Stimulated activated memory B cell treated with anti-CD40 and anti-IgM and Interleukin-4, amounts not matched to agents 10 μg/mL and 1 μg/mL and 100 μg/mL, for 72 hours (primary cell): ENCODE results near the gene IGF2BP2.
"Not testable (repeated sequence)": the region's sequence is repeated elsewhere in the genome, so short reads cannot be mapped to it uniquely, and the experiment has no call there.

ENCODE experiments used
- ATAC-seq: fragments of 150-1000 bp; cut with Tn5 transposase; 2 replicates; pipeline ENCODE4 v1.10.0; 2021
- H3K27ac Mint-ChIP-seq: one replicate; pipeline ENCODE4 v1.8.0; 2022; ENCODE audit warnings: mild to moderate bottlenecking, mixed read lengths
- H3K27me3 Mint-ChIP-seq: one replicate; pipeline ENCODE4 v1.8.0; 2022; ENCODE audit warnings: mixed read lengths
- H3K36me3 Mint-ChIP-seq: one replicate; pipeline ENCODE4 v1.8.0; 2022; ENCODE audit warnings: mixed read lengths
- H3K4me1 Mint-ChIP-seq: one replicate; pipeline ENCODE4 v1.8.0; 2022; ENCODE audit warnings: mixed read lengths
- H3K4me3 Mint-ChIP-seq: one replicate; pipeline ENCODE4 v1.8.0; 2022; ENCODE audit warnings: mild to moderate bottlenecking, moderate library complexity, mixed read lengths
- H3K9me3 Mint-ChIP-seq: one replicate; pipeline ENCODE4 v1.8.0; 2022; ENCODE audit warnings: mixed read lengths

The IGF2BP2 gene

GRCh38 chr3:185847506-185847905 is 22.7 kb upstream of the IGF2BP2 start:
- Mint-ChIP-seq H3K36me3 (no peaks in the 10 kb centered on the region), H3K27me3 (peaks cover 41% of the 10 kb centered on the region), H3K27ac (no peak overlapping the region), H3K4me1 (no peaks in the 10 kb centered on the region), H3K4me3 (no peak overlapping the region), H3K9me3 (no peaks in the 10 kb centered on the region)
- no peak for ATAC-seq

GRCh38 chr3:185846037-185846436 is 21.2 kb upstream of the IGF2BP2 start:
- Mint-ChIP-seq H3K9me3 (no peaks in the 10 kb centered on the region), H3K36me3 (no peaks in the 10 kb centered on the region), H3K4me1 (no peaks in the 10 kb centered on the region), H3K27ac (no peak overlapping the region), H3K27me3 (peaks cover 34% of the 10 kb centered on the region), H3K4me3 (no peak overlapping the region)
- ATAC-seq, result no peak

GRCh38 chr3:185844051-185844450 is 19.2 kb upstream of the IGF2BP2 start:
- no peak overlapping the region for H3K27ac Mint-ChIP-seq
- no peaks in the 10 kb centered on the region for H3K4me1 Mint-ChIP-seq
- H3K4me3 Mint-ChIP-seq, result no peak overlapping the region
- H3K9me3 Mint-ChIP-seq, result no peaks in the 10 kb centered on the region
- ATAC-seq, result no peak
- peaks cover 34% of the 10 kb centered on the region for H3K27me3 Mint-ChIP-seq
- H3K36me3 Mint-ChIP-seq, result no peaks in the 10 kb centered on the region

- H3K4me1 Mint-ChIP-seq, result no peaks in the 10 kb centered on the region
- no peaks in the 10 kb centered on the region for H3K9me3 Mint-ChIP-seq
- no peaks in the 10 kb centered on the region for H3K36me3 Mint-ChIP-seq
- H3K27me3 Mint-ChIP-seq, result peaks cover 34% of the 10 kb centered on the region
- H3K4me3 Mint-ChIP-seq, result no peak overlapping the region
- no peak for ATAC-seq
- H3K27ac Mint-ChIP-seq, result no peak overlapping the region
Observed at GRCh38 chr3:185843635-185844034, 18.8 kb upstream of the IGF2BP2 start.

GRCh38 chr3:185843126-185843525 is 18.3 kb upstream of the IGF2BP2 start:
- Mint-ChIP-seq H3K27ac (no peak overlapping the region), H3K27me3 (peaks cover 35% of the 10 kb centered on the region), H3K36me3 (no peaks in the 10 kb centered on the region), H3K4me3 (no peak overlapping the region), H3K4me1 (no peaks in the 10 kb centered on the region), H3K9me3 (no peaks in the 10 kb centered on the region)
- no peak for ATAC-seq

- ATAC-seq, result no peak
- Mint-ChIP-seq H3K36me3 (no peaks in the 10 kb centered on the region), H3K9me3 (no peaks in the 10 kb centered on the region), H3K4me3 (no peak overlapping the region), H3K27ac (no peak overlapping the region), H3K27me3 (peaks cover 44% of the 10 kb centered on the region), H3K4me1 (no peaks in the 10 kb centered on the region)
Observed at GRCh38 chr3:185842241-185842640, 17.4 kb upstream of the IGF2BP2 start.

- H3K4me3 Mint-ChIP-seq, H3K4me1 Mint-ChIP-seq, H3K36me3 Mint-ChIP-seq, H3K27ac Mint-ChIP-seq, H3K9me3 Mint-ChIP-seq, ATAC-seq: not testable (repeated sequence)
- peaks cover 32% of the 10 kb centered on the region for H3K27me3 Mint-ChIP-seq
Observed at GRCh38 chr3:185838417-185838989, 13.7 kb upstream of the IGF2BP2 start.

- H3K9me3 Mint-ChIP-seq, result no peaks in the 10 kb centered on the region
- H3K36me3 Mint-ChIP-seq, result no peaks in the 10 kb centered on the region
- H3K4me3 Mint-ChIP-seq, result no peak overlapping the region
- no peak overlapping the region for H3K27ac Mint-ChIP-seq
- H3K27me3 Mint-ChIP-seq, result peaks cover 32% of the 10 kb centered on the region
- no peaks in the 10 kb centered on the region for H3K4me1 Mint-ChIP-seq
- ATAC-seq, result no peak
Observed at GRCh38 chr3:185837414-185837813, 12.6 kb upstream of the IGF2BP2 start.

GRCh38 chr3:185831990-185832389 is 7.1 kb upstream of the IGF2BP2 start:
- Mint-ChIP-seq H3K4me1 (no peaks in the 10 kb centered on the region), H3K36me3 (no peaks in the 10 kb centered on the region), H3K27me3 (peaks cover 33% of the 10 kb centered on the region), H3K27ac (no peak overlapping the region), H3K4me3 (no peak overlapping the region), H3K9me3 (no peaks in the 10 kb centered on the region)
- no peak for ATAC-seq

- H3K4me1 Mint-ChIP-seq, result peaks cover 5% of the 10 kb centered on the region
- no peak for ATAC-seq
- H3K27me3 Mint-ChIP-seq, result peaks cover 37% of the 10 kb centered on the region
- no peak overlapping the region for H3K4me3 Mint-ChIP-seq
- H3K9me3 Mint-ChIP-seq, result no peaks in the 10 kb centered on the region
- no peak overlapping the region for H3K27ac Mint-ChIP-seq
- H3K36me3 Mint-ChIP-seq, result no peaks in the 10 kb centered on the region
Observed at GRCh38 chr3:185831195-185831594, 6.4 kb upstream of the IGF2BP2 start.

GRCh38 chr3:185830018-185830797 is 5.4 kb upstream of the IGF2BP2 start:
- peaks cover 47% of the 10 kb centered on the region for H3K27me3 Mint-ChIP-seq

GRCh38 chr3:185828755-185829154 is 3.9 kb upstream of the IGF2BP2 start:
- Mint-ChIP-seq H3K4me3 (no peak overlapping the region), H3K36me3 (no peaks in the 10 kb centered on the region), H3K27me3 (peaks cover 59% of the 10 kb centered on the region), H3K27ac (no peak overlapping the region), H3K9me3 (no peaks in the 10 kb centered on the region), H3K4me1 (peaks cover 20% of the 10 kb centered on the region)
- no peak for ATAC-seq

More at GRCh38 chr3:185830018-185830797, 5.4 kb upstream of the IGF2BP2 start:
- no peak for ATAC-seq
- H3K4me1 Mint-ChIP-seq, result peaks cover 12% of the 10 kb centered on the region
- no peaks in the 10 kb centered on the region for H3K36me3 Mint-ChIP-seq
- H3K4me3 Mint-ChIP-seq, result no peak overlapping the region
- H3K9me3 Mint-ChIP-seq, result no peaks in the 10 kb centered on the region
- H3K27ac Mint-ChIP-seq, result no peak overlapping the region

GRCh38 chr3:185827595-185828344 is 2.9 kb upstream of the IGF2BP2 start:
- Mint-ChIP-seq H3K4me1 (peaks cover 28% of the 10 kb centered on the region), H3K9me3 (no peaks in the 10 kb centered on the region), H3K27me3 (peaks cover 68% of the 10 kb centered on the region), H3K36me3 (no peaks in the 10 kb centered on the region), H3K4me3 (no peak overlapping the region), H3K27ac (no peak overlapping the region)
- ATAC-seq, result no peak

GRCh38 chr3:185825639-185826481 is 1.0 kb upstream of the IGF2BP2 start:
- Mint-ChIP-seq H3K9me3 (no peaks in the 10 kb centered on the region), H3K27ac (no peak overlapping the region), H3K4me1 (peaks cover 29% of the 10 kb centered on the region), H3K4me3 (peak overlapping the region; percentile 77), H3K36me3 (no peaks in the 10 kb centered on the region), H3K27me3 (peaks cover 74% of the 10 kb centered on the region)
- peak; percentile 57 for ATAC-seq
